HCT116 (cell line): ENCODE results near the gene ANKRD60. TPM values are rescaled to one million over a fixed set of nuclear protein-coding genes. Genes with fewer than 3 reads are reported as not detected.

Experiments used
- ATAC-seq: fragments of 200-7000 bp; cut with Tn5 transposase; 2 replicates; pipeline ENCODE4 v1.9.1; 2020; ENCODE audit warnings: mild to moderate bottlenecking, moderate library complexity
- BruUV-seq: library from RNA; stranded (reverse); fragments of 400-500 nt; replicated peaks from 2 replicates; lab custom pipeline; 2021; lab: Mats Ljungman, UMichigan
- CTCF ChIA-PET: fragments of 300-600 bp; sonication (Branson Sonifier 250); formaldehyde crosslinking; loops from one replicate; lab custom pipeline; 2021; ENCODE audit warnings: antibody characterized with exemption; lab: Charles Lee
- POLR2A ChIA-PET: fragments of 300-600, 350-600 bp; sonication (Branson Sonifier 250); formaldehyde crosslinking; loops from one replicate; lab custom pipeline; 2021; ENCODE audit warnings: antibody characterized with exemption; lab: Charles Lee
- RAD21 ChIA-PET, 2 experiments: fragments of 300-600 bp; sonication (Branson Sonifier 250); formaldehyde crosslinking; loops; one replicate each; lab custom pipeline; 2023; ENCODE audit warnings: low total read pairs in 2 of 2; ENCODE audit not compliant: uncharacterized antibody in 2 of 2, unreplicated experiment in 2 of 2, low non-redundant PET in 1 of 2; lab: Charles Lee
- DNase-seq: peaks from one replicate; pipeline ENCODE4 v3.0.0-alpha.2; 2010; ENCODE audit warnings: low read depth, low spot score
- H2AFZ ChIP-seq: fragments of 200-600 bp; shearing (Covaris generic), sonication (generic); 2 replicates; pipeline ENCODE4 v1.6.1; 2017; ENCODE audit warnings: low read depth, mixed run types, mixed read lengths, antibody characterized with exemption, low read length; ENCODE audit not compliant: poor library complexity, severe bottlenecking
- H3K27ac ChIP-seq: 2 replicates; pipeline ENCODE4 v1.5.1; 2012; ENCODE audit warnings: low read depth, low read length
- H3K27me3 ChIP-seq: fragments of 200-600 bp; sonication (generic); 2 replicates; pipeline ENCODE4 v1.6.1; 2016; ENCODE audit warnings: mixed run types, low read length, mixed read lengths; ENCODE audit not compliant: insufficient read depth
- H3K36me3 ChIP-seq, 2 experiments: fragments of 200-500 bp in 1 of 2; fragments of 200-600 bp in 1 of 2; sonication (Bioruptor generic) in 1 of 2; sonication (generic) in 1 of 2; 2 replicates each; pipeline versions ENCODE4 v1.5.1 to v1.6.1; 2014 to 2016; ENCODE audit warnings: low read length in 2 of 2, inconsistent platforms in 1 of 2, mixed read lengths in 1 of 2, mixed run types in 1 of 2; ENCODE audit not compliant: insufficient read depth in 2 of 2, control insufficient read depth in 1 of 2
- H3K4me1 ChIP-seq, 2 experiments: fragments of 200-600 bp in 1 of 2; sonication (generic) in 1 of 2; 2 replicates each; pipeline versions ENCODE4 v1.5.1 to v1.6.1; 2012 to 2017; ENCODE audit warnings: low read length in 2 of 2, inconsistent platforms in 1 of 2, mild to moderate bottlenecking in 1 of 2, mixed read lengths in 1 of 2, mixed run types in 1 of 2, moderate library complexity in 1 of 2; ENCODE audit not compliant: insufficient read depth in 2 of 2, control insufficient read depth in 1 of 2
- H3K4me2 ChIP-seq: fragments of 200-600 bp; sonication (generic); 2 replicates; pipeline ENCODE4 v1.6.1; 2017; ENCODE audit warnings: mixed run types, low read length, mixed read lengths
- H3K4me3 ChIP-seq, 2 experiments: fragments of 200-600 bp in 1 of 2; sonication (generic) in 1 of 2; replicated peaks in 1 of 2; 2 replicates each; pipeline ENCODE4 v1.5.1; 2011 to 2016; ENCODE audit warnings: low read length in 2 of 2, control low read depth in 1 of 2, low read depth in 1 of 2, mild to moderate bottlenecking in 1 of 2, mixed read lengths in 1 of 2, mixed run types in 1 of 2
- H3K79me2 ChIP-seq: fragments of 200-600 bp; sonication (generic); 2 replicates; pipeline ENCODE4 v1.6.1; 2017; ENCODE audit warnings: mild to moderate bottlenecking, mixed run types, low read length, moderate library complexity, mixed read lengths; ENCODE audit not compliant: insufficient read depth
- H3K9ac ChIP-seq: fragments of 200-600 bp; sonication (generic); 2 replicates; pipeline ENCODE4 v1.6.1; 2016; ENCODE audit warnings: low read length, mixed read lengths
- H3K9me2 ChIP-seq: fragments of 200-600 bp; sonication (generic), shearing (Covaris generic); 2 replicates; pipeline ENCODE4 v1.6.1; 2017; ENCODE audit warnings: mixed run types, mild to moderate bottlenecking, moderate library complexity; ENCODE audit not compliant: insufficient read depth
- H3K9me3 ChIP-seq, 2 experiments: fragments of 200-500 bp in 1 of 2; fragments of 200-600 bp in 1 of 2; sonication (Bioruptor generic) in 1 of 2; sonication (generic) in 1 of 2; 2 replicates each; pipeline ENCODE4 v1.6.1; 2014 to 2017; ENCODE audit warnings: low read length in 2 of 2, mixed read lengths in 2 of 2, inconsistent platforms in 1 of 2, low read depth in 1 of 2, mild to moderate bottlenecking in 1 of 2, mixed run types in 1 of 2, moderate library complexity in 1 of 2; ENCODE audit not compliant: control insufficient read depth in 1 of 2, insufficient read depth in 1 of 2
- H4K20me1 ChIP-seq: fragments of 200-600 bp; sonication (generic), shearing (Covaris generic); 2 replicates; pipeline ENCODE4 v1.6.1; 2017; ENCODE audit warnings: mixed run types, mild to moderate bottlenecking, moderate library complexity; ENCODE audit not compliant: insufficient read depth
- ATF3 ChIP-seq: IDR thresholded peaks from 2 replicates; pipeline ENCODE4 v1.6.1; 2012
- EGR1 ChIP-seq: IDR thresholded peaks from 2 replicates; pipeline ENCODE4 v1.6.1; 2012; ENCODE audit warnings: low read depth
- EZH2 ChIP-seq: fragments of 200-600 bp; sonication (generic); IDR thresholded peaks from 2 replicates; pipeline ENCODE4 v1.6.1; 2017; ENCODE audit warnings: antibody characterized with exemption, mixed run types
- POLR2A ChIP-seq: IDR thresholded peaks from 2 replicates; pipeline ENCODE4 v1.7.0; 2011; ENCODE audit warnings: borderline replicate concordance; ENCODE audit not compliant: insufficient read depth, insufficient read length; ENCODE audit errors: extremely low read depth
- TCF7L2 ChIP-seq: IDR thresholded peaks from 2 replicates; pipeline ENCODE4 v1.7.0; 2011; ENCODE audit warnings: borderline replicate concordance, inconsistent platforms; ENCODE audit not compliant: insufficient read depth, insufficient read length; ENCODE audit errors: extremely low read depth
- YY1 ChIP-seq: IDR thresholded peaks from 2 replicates; pipeline ENCODE4 v1.6.1; 2011; ENCODE audit warnings: low read length, low read depth, moderate library complexity, mild to moderate bottlenecking; ENCODE audit not compliant: insufficient replicate concordance; ENCODE audit errors: extremely low read depth
- ZBTB33 ChIP-seq: IDR thresholded peaks from 2 replicates; pipeline ENCODE4 v1.6.1; 2011; ENCODE audit warnings: mild to moderate bottlenecking, low read length, moderate library complexity; ENCODE audit not compliant: insufficient replicate concordance; ENCODE audit errors: extremely low read depth
- ZFX ChIP-seq: fragments of 450-650 bp; IDR thresholded peaks from 2 replicates; pipeline ENCODE4 v1.6.1; 2017
- ZNF274 ChIP-seq: fragments of 200-500 bp; sonication (Bioruptor generic); IDR thresholded peaks from 2 replicates; pipeline ENCODE4 v1.6.1; 2014; ENCODE audit warnings: mild to moderate bottlenecking, low read depth, low read length, inconsistent platforms
- intact Hi-C: fragments of 100-400 bp; cut with micrococcal nuclease; formaldehyde crosslinking; loops from 2 replicates; pipeline ENCODE4 v1.10.0; 2022
- total RNA-seq: library from RNA; stranded (reverse); gene quantifications from one replicate; pipeline ENCODE4 v1.2.1, GENCODE V29; 2021; ENCODE audit not compliant: unreplicated experiment

The ANKRD60 gene
- total RNA-seq, 1 experiment from 2014 or later: not detected

- H3K27ac ChIP-seq: no peak overlapping the region
- H3K9ac ChIP-seq: no peak overlapping the region
- RAD21 ChIA-PET: no interaction called here
- no peaks in the 10 kb centered on the region for H3K27me3 ChIP-seq
- H3K4me3 ChIP-seq: no peak overlapping the region
- intact Hi-C loops: loop anchor here (10.0 kb wide), 1 partner anchor 577 kb away; no protein-coding TSS in a partner anchor
- TF ChIP-seq ZFX (no peak), EZH2 (no peak), ZNF274 (no peak)
- TF ChIP-seq, all 23 proteins: peak for 0
- Histone ChIP-seq H3K79me2 (no peaks in the 10 kb centered on the region), H3K4me1 (no peaks in the 10 kb centered on the region), H3K9me3 (no peaks in the 10 kb centered on the region), H2AFZ (no peak overlapping the region), H3K36me3 (no peaks in the 10 kb centered on the region), H4K20me1 (no peaks in the 10 kb centered on the region), H3K9me2 (no peaks in the 10 kb centered on the region), H3K4me2 (no peak overlapping the region)
- DNase-seq: no peak
- no peak for ATAC-seq
- ChIA-PET POLR2A (no interaction called here), CTCF (interaction anchor here (0.7 kb wide), 1 partner anchor 783 kb away, joined by 3 read pairs; no protein-coding TSS in a partner anchor)
- BruUV-seq: no TSS peak
These were observed 56.5 kb downstream of the ANKRD60 start for GRCh38 chr20:58171796-58172425.

GRCh38 chr20:58169450-58169849, 59.0 kb downstream of the ANKRD60 start:
- intact Hi-C loops: no loop called here
- CTCF ChIA-PET: interaction anchor here (1.5 kb wide), 1 partner anchor 10 kb away, joined by 4 read pairs; no protein-coding TSS in a partner anchor
- POLR2A ChIA-PET: no interaction called here

More at GRCh38 chr20:58169450-58169849, 59.0 kb downstream of the ANKRD60 start:
- Histone ChIP-seq H3K36me3 (no peaks in the 10 kb centered on the region), H3K9ac (no peak overlapping the region), H3K27ac (no peak overlapping the region), H3K9me2 (no peaks in the 10 kb centered on the region), H3K4me3 (no peak overlapping the region), H3K4me2 (no peak overlapping the region), H3K9me3 (no peaks in the 10 kb centered on the region), H2AFZ (no peak overlapping the region), H3K4me1 (no peaks in the 10 kb centered on the region), H3K79me2 (no peaks in the 10 kb centered on the region), H4K20me1 (no peaks in the 10 kb centered on the region), H3K27me3 (no peaks in the 10 kb centered on the region)
- DNase-seq (no peak), ATAC-seq (no peak)
- TF ChIP-seq TCF7L2 (no peak), ATF3 (no peak), POLR2A (no peak), EGR1 (no peak), YY1 (no peak), ZBTB33 (no peak)
- no TSS peak for BruUV-seq
- RAD21 ChIA-PET: no interaction called here
